PFSK-1 (cell line): ENCODE measurements around the gene HAPLN3.

ENCODE experiments used
- POLR2AphosphoS5 ChIP-seq: IDR thresholded peaks from 2 replicates; pipeline ENCODE4 v1.6.1; 2012; ENCODE audit warnings: low read depth, mild to moderate bottlenecking, control low read depth, low read length, moderate library complexity
- REST ChIP-seq, 2 experiments: IDR thresholded peaks; 2 replicates each; pipeline versions ENCODE4 v1.6.1 to v1.8.0; 2011 to 2012; ENCODE audit warnings: low read depth in 2 of 2, low read length in 2 of 2, control low read depth in 1 of 2, inconsistent platforms in 1 of 2, mild to moderate bottlenecking in 1 of 2, moderate library complexity in 1 of 2; ENCODE audit not compliant: insufficient read depth in 1 of 2
- TAF1 ChIP-seq: IDR thresholded peaks from 2 replicates; pipeline ENCODE4 v1.6.1; 2012; ENCODE audit warnings: low read length, control low read depth, borderline replicate concordance; ENCODE audit not compliant: insufficient read depth

DNA sequence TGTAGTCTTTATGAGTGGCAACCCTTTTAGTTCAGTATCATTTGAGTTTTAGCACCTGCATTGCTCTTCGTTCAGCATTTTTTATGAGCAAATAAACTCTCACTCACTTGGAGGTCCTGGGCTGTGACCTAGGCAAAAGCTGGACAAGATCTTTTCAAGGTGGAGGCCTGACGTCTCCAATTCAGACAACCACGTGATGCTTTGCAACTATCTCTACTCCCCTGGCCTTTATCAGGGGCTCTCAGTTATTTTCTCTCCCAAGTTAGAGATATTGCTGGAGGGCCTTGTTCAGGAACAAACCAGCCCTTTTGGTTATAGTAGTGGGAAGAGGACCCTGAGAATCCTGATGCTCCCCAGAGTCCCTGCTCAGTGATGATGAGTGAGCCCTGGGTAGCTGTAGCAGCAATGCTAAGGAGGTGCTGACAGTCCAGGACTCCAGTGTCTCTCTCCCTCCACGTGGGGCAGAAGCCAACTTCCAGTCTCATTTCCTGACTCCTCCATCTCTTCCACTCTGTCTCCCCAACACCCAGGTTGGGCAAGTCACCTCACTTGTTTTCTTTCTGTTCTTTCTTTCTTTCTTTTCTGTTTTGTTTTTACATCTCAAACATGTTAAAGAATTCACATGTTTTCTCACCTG is 30.4 kb downstream of the HAPLN3 start:
- TF ChIP-seq POLR2AphosphoS5: no peak
- no peak for TF ChIP-seq REST (IDR thresholded peaks at IDR 0.05; ENCODE audit: insufficient read depth in 1 of 2, low read depth in 2 of 2, low read length in 2 of 2)
- no peak for TF ChIP-seq TAF1
